ENCODE measurements around the gene BRSK1.

DNA sequence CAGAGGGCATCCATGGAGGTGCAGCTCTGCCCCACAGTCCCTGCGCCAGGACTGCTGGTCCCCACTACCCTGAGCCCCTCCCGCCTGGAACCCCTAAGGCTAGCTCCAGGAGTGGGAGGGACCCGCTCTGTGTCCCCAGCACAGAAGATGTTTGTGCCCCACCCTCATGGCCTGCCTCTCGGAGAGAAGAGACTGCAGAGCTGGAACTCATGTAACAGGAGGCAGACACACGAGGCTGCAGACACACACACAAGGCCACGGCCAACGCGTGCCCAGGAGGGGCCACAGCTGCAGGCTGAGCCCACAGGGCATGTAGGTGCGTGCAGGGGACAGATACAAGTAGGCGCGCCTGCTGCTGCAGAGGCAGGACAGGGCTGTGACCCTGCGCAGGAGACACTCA is 44.8 kb upstream of the BRSK1 start:
- TF ChIP-seq EZH2 (IDR thresholded peaks at IDR 0.05; ENCODE audit: borderline replicate concordance, insufficient read depth, low read length, poor library complexity, severe bottlenecking) (no peak), SMC3 (conservative IDR thresholded peaks at IDR 0.05; ENCODE audit: poor library complexity) (no peak), POLR2AphosphoS5 (IDR thresholded peaks at IDR 0.05) (no peak)

Data from neural cell (in vitro differentiated cells).